ENCODE data around the gene SMCHD1. TPM values are rescaled to one million over a fixed set of nuclear protein-coding genes. Genes with fewer than 3 reads are reported as not detected.
"Not testable (repeated sequence)": the region's sequence is repeated elsewhere in the genome, so short reads cannot be mapped to it uniquely, and the experiment has no call there.

Gene SMCHD1
- total RNA-seq, 2 donors from 2014 or later = 56.0 to 65.1 TPM

- Histone ChIP-seq H3K27ac (no peak overlapping the region), H3K4me3 (no peak overlapping the region), H3K9me3 (no peaks in the 10 kb centered on the region), H3K4me1 (replicated peaks) (no peaks in the 10 kb centered on the region), H3K27me3 (replicated peaks; ENCODE audit: insufficient read depth) (no peaks in the 10 kb centered on the region), H3K36me3 (no peaks in the 10 kb centered on the region)
- DNase-seq (ENCODE audit: low spot score) = no peak
- intact Hi-C loops (cut with DNase I) = no loop called here
- 93% methylated on average over 5 of the region's 5 CpGs for WGBS
- no peak for TF ChIP-seq CTCF (IDR thresholded peaks at IDR 0.05)
- TF ChIP-seq POLR2A (IDR thresholded peaks at IDR 0.05) = no peak
- no peak for TF ChIP-seq POLR2AphosphoS5 (IDR thresholded peaks at IDR 0.05)
Measured at GRCh38 chr18:2662990-2663389, 7.5 kb downstream of the SMCHD1 start.

- WGBS = 95% methylated on average over 5 of the region's 5 CpGs
- no peak overlapping the region for H3K27ac ChIP-seq
- H3K36me3 ChIP-seq = no peaks in the 10 kb centered on the region
- intact Hi-C loops (cut with DNase I) = no loop called here
- no peaks in the 10 kb centered on the region for H3K27me3 ChIP-seq (replicated peaks; ENCODE audit: insufficient read depth)
- no peaks in the 10 kb centered on the region for H3K9me3 ChIP-seq
- H3K4me3 ChIP-seq = no peak overlapping the region
- DNase-seq (ENCODE audit: low spot score) = no peak
- TF ChIP-seq POLR2AphosphoS5 (IDR thresholded peaks at IDR 0.05) = no peak
- no peak for TF ChIP-seq POLR2A (IDR thresholded peaks at IDR 0.05)
- no peak for TF ChIP-seq CTCF (IDR thresholded peaks at IDR 0.05)
- H3K4me1 ChIP-seq (replicated peaks) = no peaks in the 10 kb centered on the region
Measured at GRCh38 chr18:2672410-2672809, 16.9 kb downstream of the SMCHD1 start.

GRCh38 chr18:2672872-2673271 is 17.3 kb downstream of the SMCHD1 start:
- Histone ChIP-seq H3K4me1 (replicated peaks) (no peaks in the 10 kb centered on the region), H3K9me3 (no peaks in the 10 kb centered on the region), H3K4me3 (no peak overlapping the region), H3K27me3 (replicated peaks; ENCODE audit: insufficient read depth) (no peaks in the 10 kb centered on the region), H3K36me3 (no peaks in the 10 kb centered on the region), H3K27ac (no peak overlapping the region)
- DNase-seq (ENCODE audit: low spot score) = no peak
- intact Hi-C loops (cut with DNase I) = no loop called here
- TF ChIP-seq POLR2A (IDR thresholded peaks at IDR 0.05) (no peak), CTCF (IDR thresholded peaks at IDR 0.05) (no peak), POLR2AphosphoS5 (IDR thresholded peaks at IDR 0.05) (no peak)
- WGBS = 76% methylated on average over 1 of the region's 1 CpG

GRCh38 chr18:2678933-2679332 is 23.4 kb downstream of the SMCHD1 start:
- H3K4me3 ChIP-seq; H3K9me3 ChIP-seq; DNase-seq (ENCODE audit: low spot score); intact Hi-C loops (cut with DNase I); H3K27me3 ChIP-seq (replicated peaks; ENCODE audit: insufficient read depth); H3K27ac ChIP-seq; H3K4me1 ChIP-seq (replicated peaks); H3K36me3 ChIP-seq: not testable (repeated sequence)
- 98% methylated on average over 13 of the region's 13 CpGs for WGBS

GRCh38 chr18:2680216-2680792 is 24.8 kb downstream of the SMCHD1 start:
- Histone ChIP-seq H3K27ac (no peak overlapping the region), H3K36me3 (no peaks in the 10 kb centered on the region), H3K9me3 (no peaks in the 10 kb centered on the region), H3K4me3 (no peak overlapping the region), H3K4me1 (replicated peaks) (no peaks in the 10 kb centered on the region), H3K27me3 (replicated peaks; ENCODE audit: insufficient read depth) (no peaks in the 10 kb centered on the region)
- intact Hi-C loops (cut with DNase I) = no loop called here
- WGBS = 84% methylated on average over 2 of the region's 2 CpGs
- DNase-seq (ENCODE audit: low spot score) = no peak
- TF ChIP-seq POLR2A (IDR thresholded peaks at IDR 0.05) (no peak), POLR2AphosphoS5 (IDR thresholded peaks at IDR 0.05) (no peak), CTCF (IDR thresholded peaks at IDR 0.05) (no peak)

All from prostate gland (tissue), 2 donors.